Frontal cortex (tissue), 4 donors: ENCODE results near the gene NRXN3. TPM values are rescaled to one million over a fixed set of nuclear protein-coding genes. Genes with fewer than 3 reads are reported as not detected.

Experiments used
- DNase-seq, 2 donors: peaks; one replicate each; pipeline ENCODE4 v3.0.0; 2012; ENCODE audit warnings: low spot score in 2 of 2
- FAIRE-seq: peaks from 2 replicates; lab custom pipeline; 2012; peaks lifted over from hg19 to GRCh38; lab: Jason Lieb, UNC
- small RNA-seq: library from RNA; depleted of rRNA; stranded (forward); fragments of <200 nt; gene quantifications from one replicate; pipeline ENCODE3, GENCODE V24; 2014
- total RNA-seq: library from RNA; depleted of rRNA; stranded (reverse); fragments of >200 nt; gene quantifications from one replicate; pipeline ENCODE4 v1.2.3, GENCODE V29; 2014
- donor health status: control.
- donor health status: control.
- donor health status: control.

The NRXN3 gene
- total RNA-seq, 1 donor from 2014 or later = 44.8 TPM

DNA sequence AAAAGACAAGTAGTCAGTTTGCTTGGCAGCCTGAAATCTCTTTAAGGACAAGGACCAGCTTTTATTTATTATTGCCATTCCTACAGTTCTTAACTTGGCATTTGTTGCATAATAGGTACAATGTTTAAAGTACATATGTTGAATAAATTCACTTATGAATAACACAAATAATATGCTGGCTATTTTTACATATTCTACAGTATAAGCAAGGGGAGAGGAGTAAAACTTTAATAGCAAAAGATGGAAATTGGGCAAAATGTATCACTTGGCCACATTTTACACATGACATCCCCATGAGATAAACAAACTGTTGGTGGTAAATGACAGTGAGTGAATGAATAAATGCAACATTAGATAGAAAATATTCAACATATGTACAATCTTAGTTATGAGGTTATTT lies 1708.1 kb downstream of the NRXN3 start:
- no peak for FAIRE-seq
- no peak for DNase-seq

DNA sequence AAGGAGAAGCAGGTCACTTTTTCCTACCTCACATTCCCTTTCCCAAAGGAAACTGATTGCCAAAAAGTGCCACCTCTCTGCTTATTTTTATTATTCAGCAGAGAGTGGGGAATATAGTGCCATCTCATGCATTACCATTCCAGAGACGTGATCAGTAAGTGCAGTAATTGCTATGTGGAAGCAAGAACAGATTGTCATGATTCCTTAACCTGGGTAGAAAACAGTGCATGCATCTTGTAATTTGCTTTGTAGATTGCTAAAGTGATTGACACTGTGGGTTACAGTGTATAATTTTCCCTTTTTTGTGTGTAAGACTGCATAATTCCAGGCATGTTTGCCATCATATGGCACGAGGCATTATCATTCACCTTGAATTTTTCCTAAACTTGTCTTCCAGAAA lies 1708.6 kb downstream of the NRXN3 start:
- no peak for FAIRE-seq
- no peak for DNase-seq

DNA sequence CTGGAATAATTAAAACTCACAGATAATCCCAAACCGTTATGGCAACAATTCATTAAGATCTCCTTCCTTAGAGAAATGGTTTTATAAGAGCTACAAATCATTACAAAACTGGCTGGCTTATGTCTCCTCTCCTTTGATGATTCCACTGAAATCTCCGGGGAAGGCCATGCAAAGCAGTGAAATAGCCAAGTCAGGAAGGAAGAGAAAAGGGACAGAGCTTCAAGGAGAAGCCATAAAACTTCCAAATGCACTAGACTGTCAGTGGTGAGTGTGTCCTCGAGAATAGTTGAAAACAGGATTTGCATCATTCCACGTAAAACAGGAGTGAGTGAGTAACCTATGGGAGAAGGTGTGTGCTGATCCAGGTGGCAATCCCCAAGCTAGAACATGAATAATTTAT lies 1711.1 kb downstream of the NRXN3 start:
- FAIRE-seq (no peak), DNase-seq (no peak)

DNA sequence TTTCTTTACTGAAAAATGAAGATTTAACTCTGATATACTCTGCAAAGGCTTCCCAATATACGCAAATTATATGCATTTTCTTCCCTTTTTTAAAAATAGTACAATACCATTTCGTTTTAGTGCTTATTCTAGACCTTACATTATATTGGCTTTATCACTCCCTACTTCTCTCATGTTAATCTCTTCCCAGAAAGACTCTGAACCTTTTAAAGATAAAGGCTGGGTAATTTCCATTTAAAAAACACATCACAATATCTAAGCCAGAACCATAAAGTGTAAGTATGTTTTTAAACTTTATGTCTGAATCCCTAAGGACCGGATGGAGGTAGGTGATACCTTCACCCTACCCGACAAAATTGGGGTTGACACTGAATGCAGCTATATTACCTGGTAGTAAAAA lies 1720.4 kb downstream of the NRXN3 start:
- no peak for DNase-seq
- FAIRE-seq = no peak

DNA sequence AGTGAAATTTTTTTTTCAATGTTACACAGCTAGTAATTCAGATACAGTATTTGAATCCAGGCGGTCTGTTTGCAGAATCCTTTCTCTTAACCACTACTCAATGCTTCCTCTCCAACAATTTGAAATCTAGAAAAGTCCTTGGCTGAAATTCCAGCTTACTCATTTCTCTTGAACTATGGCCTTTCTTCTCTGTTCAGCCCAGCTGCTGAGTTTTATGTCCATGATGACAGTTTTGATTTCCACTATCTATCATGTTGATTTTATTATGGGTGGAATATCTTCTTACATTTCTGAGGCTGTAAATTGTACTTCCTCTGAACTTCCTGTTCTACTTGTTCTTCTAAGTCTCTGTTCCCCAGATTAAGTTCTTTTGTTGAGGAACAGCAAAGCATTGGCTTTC lies 1725.8 kb downstream of the NRXN3 start:
- DNase-seq (no peak), FAIRE-seq (no peak)

DNA sequence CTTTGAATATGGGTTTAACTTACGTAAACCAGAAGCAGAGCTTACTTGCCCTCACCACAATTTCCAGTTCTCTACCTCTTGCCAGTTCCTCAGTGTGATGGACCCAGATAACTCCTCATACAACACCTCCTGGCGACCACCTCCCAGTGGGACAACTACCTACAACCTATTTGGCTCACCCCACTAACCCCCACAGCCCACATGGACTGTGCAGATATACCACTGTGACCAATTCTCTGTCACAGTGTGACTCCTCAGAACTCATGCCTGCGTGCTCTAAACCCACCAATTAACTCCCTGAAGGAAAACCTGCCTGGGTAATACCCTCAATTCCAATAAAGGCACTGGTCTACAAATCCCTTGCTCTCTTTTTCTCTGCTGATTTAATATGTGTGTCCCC lies 1729.4 kb downstream of the NRXN3 start:
- FAIRE-seq = no peak
- no peak for DNase-seq

DNA sequence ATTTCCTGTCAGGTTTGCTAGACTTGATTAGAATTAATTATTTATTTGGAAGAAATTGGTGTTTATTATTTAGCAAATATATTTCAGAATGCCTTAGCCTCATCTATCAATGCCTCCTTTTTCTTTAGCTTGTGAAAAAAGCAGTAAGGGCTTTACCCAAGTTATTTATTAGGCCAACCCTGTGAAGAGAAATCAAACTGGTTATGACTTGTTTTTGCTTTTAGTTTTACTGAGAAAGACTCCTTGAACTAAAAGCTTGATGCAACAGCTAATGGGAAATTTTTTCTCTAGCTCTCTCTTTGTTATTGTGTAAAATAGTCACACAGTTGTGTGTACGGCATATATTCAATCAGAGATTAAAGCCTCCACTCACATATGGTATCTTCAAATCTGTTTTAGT lies 1734.3 kb downstream of the NRXN3 start:
- DNase-seq = no peak
- no peak for FAIRE-seq

DNA sequence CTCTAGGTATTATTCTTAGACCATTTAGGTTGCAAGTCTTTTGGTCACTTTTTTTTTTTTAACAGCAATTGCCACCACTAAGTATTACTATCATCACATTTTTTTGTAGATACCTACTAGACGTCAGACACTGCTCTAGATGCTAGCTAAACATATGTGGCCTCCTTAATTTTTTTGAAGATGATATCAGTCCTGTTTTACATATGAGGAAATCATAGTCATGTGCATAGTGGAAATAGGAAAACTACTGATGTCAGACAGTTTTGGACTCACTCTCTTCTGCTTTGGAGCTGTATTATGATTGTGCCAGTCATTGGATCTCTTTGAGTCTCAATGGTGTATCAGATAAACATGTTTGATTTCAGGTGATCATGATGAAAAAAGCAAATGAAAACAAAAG lies 1736.8 kb downstream of the NRXN3 start:
- FAIRE-seq (no peak), DNase-seq (no peak)

DNA sequence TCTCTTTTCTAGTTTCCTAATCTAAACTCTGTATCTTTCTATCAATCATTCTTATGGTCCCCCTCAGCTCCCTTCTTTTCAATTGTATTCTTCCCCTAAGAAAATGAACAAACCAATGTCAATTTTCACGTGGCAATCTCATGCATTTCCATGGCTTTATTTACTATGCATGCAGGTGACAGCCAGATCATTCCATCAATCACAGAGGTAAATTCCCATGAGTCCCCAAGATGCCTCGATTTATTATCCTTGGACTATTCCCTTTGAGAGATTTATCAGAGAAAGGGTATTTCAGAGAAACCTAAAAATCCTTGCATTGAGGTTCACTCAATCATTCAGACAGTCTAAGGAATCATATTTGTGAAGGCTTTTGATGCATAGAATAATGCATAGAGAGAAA lies 1739.9 kb downstream of the NRXN3 start:
- no peak for DNase-seq
- no peak for FAIRE-seq

DNA sequence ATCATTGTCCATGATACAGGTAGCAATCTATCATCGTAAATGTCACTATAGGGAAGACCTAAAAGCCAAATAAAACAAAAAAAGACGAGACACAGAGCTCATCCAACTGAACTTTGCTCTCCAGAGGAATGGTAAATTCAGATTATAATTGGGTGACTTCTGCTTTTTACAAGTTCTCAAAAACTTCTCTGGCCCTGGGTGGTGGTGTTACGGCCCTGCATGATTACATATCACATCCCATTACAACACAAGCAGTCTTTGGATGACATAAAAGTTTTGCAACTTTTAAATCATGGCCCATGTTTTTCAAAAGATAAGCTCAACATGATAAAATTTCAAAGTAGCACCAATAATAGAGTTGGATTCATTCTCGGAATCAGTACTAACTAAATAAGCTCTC lies 1741.6 kb downstream of the NRXN3 start:
- DNase-seq (no peak), FAIRE-seq (no peak)

DNA sequence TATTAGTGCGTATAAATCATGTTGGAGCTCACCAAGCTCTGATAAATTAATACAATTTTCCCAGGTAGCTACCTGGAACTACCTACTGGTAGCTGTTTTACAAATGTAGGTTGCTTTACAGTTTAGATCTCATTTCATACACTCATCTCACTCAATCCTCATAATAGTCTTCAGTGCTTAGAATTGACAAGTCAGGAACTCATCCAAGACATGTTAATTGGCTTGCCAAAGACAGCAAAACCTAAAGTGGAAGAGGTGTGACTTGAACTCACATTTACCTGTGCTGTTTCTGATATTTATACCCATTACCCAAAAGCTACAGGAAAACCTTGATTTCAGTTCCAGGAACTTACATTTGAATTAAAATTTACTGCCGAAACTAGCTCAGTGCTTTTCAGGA lies 1744.4 kb downstream of the NRXN3 start:
- FAIRE-seq (no peak), DNase-seq (no peak)

DNA sequence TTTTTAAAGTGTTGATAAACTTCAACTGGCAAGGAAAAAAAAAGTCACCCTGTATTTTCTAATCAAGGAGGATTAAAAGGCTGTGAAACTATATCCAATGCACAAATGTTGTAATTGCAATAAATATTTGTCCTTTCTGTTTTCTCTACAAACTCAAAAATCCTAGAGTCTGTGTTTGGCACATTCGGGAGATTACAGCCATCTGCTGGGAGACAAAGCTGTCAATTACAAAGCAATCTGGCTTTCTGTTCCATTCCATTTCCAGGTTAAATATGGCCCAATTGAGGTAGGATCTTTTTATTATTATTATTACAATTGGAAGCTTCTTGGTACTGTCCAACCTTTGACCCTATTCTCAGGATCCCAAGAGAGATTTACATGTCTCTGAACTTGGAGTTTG lies 1745.2 kb downstream of the NRXN3 start:
- no peak for FAIRE-seq

DNA sequence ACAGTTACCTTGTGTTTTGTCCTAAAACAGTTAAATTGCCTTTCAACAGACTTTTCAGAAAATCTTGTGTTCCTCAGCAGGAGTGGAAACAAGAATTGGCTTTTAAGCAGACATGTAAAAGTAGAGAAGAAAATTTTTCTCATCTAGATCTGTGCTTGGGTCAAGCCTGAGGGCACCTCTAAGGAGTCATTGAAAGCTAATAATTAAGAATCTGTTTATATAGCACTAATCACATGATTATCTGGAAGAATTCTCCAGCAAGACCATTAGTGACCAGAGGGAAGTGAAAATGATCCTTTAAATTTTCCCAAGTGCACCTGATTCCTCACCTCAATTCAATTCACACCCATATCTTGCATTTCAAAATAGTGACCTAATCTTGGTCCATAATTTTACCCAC lies 1746.1 kb downstream of the NRXN3 start:
- no peak for DNase-seq
- no peak for FAIRE-seq

More for the DNA sequence above, 1745.2 kb downstream of the NRXN3 start:
- DNase-seq = no peak

DNA sequence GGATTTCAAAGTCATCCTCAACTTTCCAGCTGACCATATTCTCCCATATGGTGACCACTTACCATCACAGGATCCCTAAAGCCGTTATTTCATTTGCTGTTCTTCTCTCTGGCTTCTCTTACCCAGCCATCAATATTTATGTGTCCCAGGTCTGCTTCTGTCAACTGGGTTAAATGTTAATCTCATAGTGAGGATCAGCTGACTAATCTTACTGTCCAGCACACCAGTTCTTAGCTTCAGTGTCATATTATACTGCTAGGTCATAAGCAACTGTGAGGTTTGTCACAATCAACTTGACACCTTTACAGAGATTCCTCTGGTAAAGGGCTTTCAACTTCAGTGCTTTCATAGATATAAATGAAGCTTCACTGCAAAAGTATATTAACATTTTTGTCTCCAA lies 1746.7 kb downstream of the NRXN3 start:
- FAIRE-seq (no peak), DNase-seq (no peak)

Small RNAs within 50 kb of the gene (small RNA-seq; reads per million reads assigned to genes)
- gene RNA5SP388 = not detected
